Activated CD8-positive, alpha-beta T cell treated with anti-CD3 and anti-CD28 coated beads for 36 hours (primary cell): ENCODE data around the gene SEMA4C. TPM values are rescaled to one million over a fixed set of nuclear protein-coding genes. Genes with fewer than 3 reads are reported as not detected.

Experiments used
- ATAC-seq: fragments of 200-7000 bp; cut with Tn5 transposase; one replicate; pipeline ENCODE4 v1.10.0; 2021; ENCODE audit warnings: mild to moderate bottlenecking, moderate library complexity
- CTCF ChIA-PET: fragments of 350-600 bp; sonication (Branson Sonifier 250); formaldehyde crosslinking; loops from one replicate; lab custom pipeline; 2021; ENCODE audit warnings: antibody characterized with exemption; lab: Charles Lee
- POLR2A ChIA-PET: fragments of 350-600 bp; sonication (Branson Sonifier 250); formaldehyde crosslinking; loops from one replicate; lab custom pipeline; 2021; ENCODE audit warnings: antibody characterized with exemption; lab: Charles Lee
- DNase-seq: peaks from one replicate; pipeline ENCODE4 v3.0.0-alpha.2; 2020
- H3K27ac Mint-ChIP-seq: one replicate; pipeline ENCODE4 v1.8.0; 2021; ENCODE audit warnings: mild to moderate bottlenecking, mixed read lengths
- H3K27me3 Mint-ChIP-seq: one replicate; pipeline ENCODE4 v1.8.0; 2021; ENCODE audit warnings: mixed read lengths
- H3K36me3 Mint-ChIP-seq: one replicate; pipeline ENCODE4 v1.8.0; 2021; ENCODE audit warnings: low read depth, mixed read lengths
- H3K4me1 Mint-ChIP-seq: one replicate; pipeline ENCODE4 v1.8.0; 2021; ENCODE audit warnings: low read depth, mixed read lengths
- H3K4me3 Mint-ChIP-seq: one replicate; pipeline ENCODE4 v1.8.0; 2021; ENCODE audit warnings: mild to moderate bottlenecking, moderate library complexity, mixed read lengths
- H3K9me3 Mint-ChIP-seq: one replicate; pipeline ENCODE4 v1.8.0; 2021; ENCODE audit warnings: mixed read lengths
- intact Hi-C: fragments of 100-400 bp; cut with micrococcal nuclease; formaldehyde crosslinking; loops from one replicate; pipeline ENCODE4 v1.10.0; 2022
- total RNA-seq, 2 experiments: library from RNA; stranded (reverse); gene quantifications; one replicate each; pipeline ENCODE4 v1.2.3, GENCODE V29; 2021
- TF ChIP-seq, protein P1 (sequence below): fragments of 200-600 bp; IDR thresholded peaks from one replicate; pipeline ENCODE4 v1.8.0; 2022; ENCODE audit warnings: antibody characterized with exemption, mild to moderate bottlenecking

SEMA4C gene
- total RNA-seq, 2 experiments from 2014 or later, result 10.4 to 12.4 TPM

DNA sequence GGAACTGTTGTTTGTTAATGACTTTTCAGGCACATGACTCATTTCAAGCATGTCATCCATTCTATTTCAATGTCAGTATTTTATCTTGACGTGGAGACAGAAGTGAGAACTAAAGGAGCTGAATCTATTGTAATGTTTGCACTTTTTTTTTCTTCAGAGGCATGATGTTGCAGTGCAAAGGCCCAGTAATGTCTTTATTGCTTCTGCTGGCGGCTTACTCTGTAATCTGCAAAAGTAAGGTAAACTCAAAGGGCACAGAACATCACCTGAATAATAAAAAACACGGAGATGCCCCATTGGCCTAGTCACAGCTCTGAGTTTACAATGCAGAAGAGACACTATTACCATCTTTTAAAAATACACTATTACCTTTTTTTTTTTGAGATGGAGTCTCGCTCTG is 56.2 kb downstream of the SEMA4C start:
- no peaks in the 10 kb centered on the region for H3K9me3 Mint-ChIP-seq
- ATAC-seq (no peak), DNase-seq (no peak)
- TF ChIP-seq, protein P1, sequence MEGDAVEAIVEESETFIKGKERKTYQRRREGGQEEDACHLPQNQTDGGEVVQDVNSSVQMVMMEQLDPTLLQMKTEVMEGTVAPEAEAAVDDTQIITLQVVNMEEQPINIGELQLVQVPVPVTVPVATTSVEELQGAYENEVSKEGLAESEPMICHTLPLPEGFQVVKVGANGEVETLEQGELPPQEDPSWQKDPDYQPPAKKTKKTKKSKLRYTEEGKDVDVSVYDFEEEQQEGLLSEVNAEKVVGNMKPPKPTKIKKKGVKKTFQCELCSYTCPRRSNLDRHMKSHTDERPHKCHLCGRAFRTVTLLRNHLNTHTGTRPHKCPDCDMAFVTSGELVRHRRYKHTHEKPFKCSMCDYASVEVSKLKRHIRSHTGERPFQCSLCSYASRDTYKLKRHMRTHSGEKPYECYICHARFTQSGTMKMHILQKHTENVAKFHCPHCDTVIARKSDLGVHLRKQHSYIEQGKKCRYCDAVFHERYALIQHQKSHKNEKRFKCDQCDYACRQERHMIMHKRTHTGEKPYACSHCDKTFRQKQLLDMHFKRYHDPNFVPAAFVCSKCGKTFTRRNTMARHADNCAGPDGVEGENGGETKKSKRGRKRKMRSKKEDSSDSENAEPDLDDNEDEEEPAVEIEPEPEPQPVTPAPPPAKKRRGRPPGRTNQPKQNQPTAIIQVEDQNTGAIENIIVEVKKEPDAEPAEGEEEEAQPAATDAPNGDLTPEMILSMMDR, result no peak
- H3K4me3 Mint-ChIP-seq, result no peak overlapping the region
- H3K27ac Mint-ChIP-seq, result no peak overlapping the region
- ChIA-PET POLR2A (interaction anchor here (0.6 kb wide), 2 partner anchors 11 to 18 kb away, joined by 3 read pairs; no protein-coding TSS in a partner anchor), CTCF (interaction anchor here (0.9 to 3.3 kb wide), 3 partner anchors 13 to 53 kb away, joined by 3 to 16 read pairs (median 4); partner anchors contain the start of genes ANKRD39 and CNNM4)
- H3K4me1 Mint-ChIP-seq, result peaks cover 21% of the 10 kb centered on the region
- no peaks in the 10 kb centered on the region for H3K27me3 Mint-ChIP-seq
- intact Hi-C loops, result no loop called here
- H3K36me3 Mint-ChIP-seq, result peaks cover 10% of the 10 kb centered on the region

DNA sequence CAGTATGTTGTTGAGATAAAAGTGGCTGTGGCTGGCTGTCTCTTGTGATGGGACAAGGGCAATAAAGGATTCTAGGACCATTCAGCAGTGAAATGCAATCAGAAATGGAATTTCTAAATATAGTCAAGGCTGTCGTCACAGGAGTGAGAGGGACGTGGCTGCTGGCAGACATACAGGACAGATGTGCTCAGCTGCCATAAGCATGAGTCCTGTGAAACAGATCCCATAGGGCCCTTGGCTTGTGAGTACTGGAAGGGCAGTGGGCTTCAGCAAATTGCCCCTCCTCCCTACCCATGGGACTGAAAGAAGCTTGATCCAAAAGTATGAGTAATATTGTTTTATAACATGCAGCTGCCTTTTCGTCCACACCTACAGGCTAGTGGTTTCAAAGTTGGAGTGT is 58.0 kb downstream of the SEMA4C start:
- ChIA-PET POLR2A (no interaction called here), CTCF (interaction anchor here (3.3 kb wide), 1 partner anchor 11 kb away, joined by 16 read pairs; no protein-coding TSS in a partner anchor)
- Mint-ChIP-seq H3K27me3 (no peaks in the 10 kb centered on the region), H3K27ac (no peak overlapping the region), H3K4me3 (no peak overlapping the region), H3K9me3 (no peaks in the 10 kb centered on the region), H3K4me1 (peaks cover 14% of the 10 kb centered on the region), H3K36me3 (no peaks in the 10 kb centered on the region)
- ATAC-seq (no peak), DNase-seq (no peak)
- intact Hi-C loops, result no loop called here
- TF ChIP-seq, protein P1, result no peak

DNA sequence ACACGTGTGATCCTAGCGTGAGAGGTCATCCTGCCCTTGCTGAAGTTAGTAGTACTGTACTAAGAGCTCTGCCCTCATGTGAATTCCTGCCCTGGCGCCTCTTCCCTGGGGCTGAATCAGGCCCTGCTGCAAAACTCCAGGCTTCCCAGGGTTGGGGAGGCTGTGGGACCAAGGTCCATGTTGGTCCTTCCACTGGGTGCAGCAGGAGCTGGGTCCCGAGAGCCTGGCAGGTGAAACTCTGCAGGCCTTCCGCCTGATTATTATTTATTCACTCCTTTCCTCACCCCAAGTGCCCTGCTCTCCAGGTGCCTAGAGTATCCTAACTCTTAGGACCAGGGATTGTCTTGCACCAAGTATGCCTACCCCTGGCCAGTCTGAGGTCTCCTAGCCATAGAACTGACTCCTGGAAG is 59.1 kb downstream of the SEMA4C start:
- CTCF ChIA-PET, result interaction anchor here (1.7 kb wide), 1 partner anchor 10 kb away, joined by 7 read pairs; no protein-coding TSS in a partner anchor
- intact Hi-C loops, result no loop called here
- ATAC-seq, result no peak
- Mint-ChIP-seq H3K4me3 (no peak overlapping the region), H3K27ac (no peak overlapping the region), H3K4me1 (peaks cover 23% of the 10 kb centered on the region), H3K9me3 (no peaks in the 10 kb centered on the region), H3K27me3 (no peaks in the 10 kb centered on the region), H3K36me3 (no peaks in the 10 kb centered on the region)
- DNase-seq, result no peak
- POLR2A ChIA-PET, result no interaction called here
- TF ChIP-seq, protein P1, result no peak

DNA sequence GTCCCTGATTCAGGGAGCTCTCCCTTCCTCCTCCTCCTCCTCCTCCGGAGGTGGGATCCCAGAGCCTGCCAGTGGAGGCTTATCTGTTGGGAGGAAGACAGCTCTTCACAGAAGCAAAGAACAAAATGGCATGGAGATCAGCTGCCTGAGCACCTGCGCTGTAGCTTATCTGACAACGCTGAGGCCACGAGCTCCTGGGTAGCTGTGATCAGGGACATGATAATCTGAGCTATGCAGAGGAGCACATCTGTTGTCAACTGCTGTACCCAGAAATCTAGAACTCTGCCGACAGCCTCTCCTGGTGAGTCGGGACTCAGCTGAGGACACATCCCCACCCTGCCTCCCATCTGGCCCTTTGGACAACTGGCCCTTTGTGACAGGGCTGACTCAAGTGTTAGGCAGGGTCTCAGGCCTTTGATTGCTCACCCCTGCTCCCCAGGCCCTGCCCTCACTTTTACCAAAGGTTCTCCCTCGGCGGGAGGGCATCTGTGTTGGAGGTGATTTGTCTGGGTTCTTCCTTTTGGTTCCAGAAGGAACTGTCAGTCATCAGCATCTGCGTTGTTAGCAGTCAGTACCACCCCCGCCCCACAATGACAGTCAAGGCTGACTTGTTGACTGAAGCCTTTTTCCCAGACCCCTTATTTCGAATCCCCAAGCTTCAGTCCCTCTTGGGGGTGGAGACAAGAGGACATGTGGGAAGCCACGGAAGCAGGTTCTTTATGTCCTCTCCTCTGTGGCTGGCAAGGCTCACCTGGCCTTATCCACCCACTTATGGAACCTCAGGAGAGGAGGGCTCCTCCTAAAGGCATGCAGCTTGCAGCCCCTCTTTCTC is 59.7 kb downstream of the SEMA4C start:
- DNase-seq (no peak), ATAC-seq (no peak)
- TF ChIP-seq, protein P1, result no peak
- Mint-ChIP-seq H3K9me3 (no peaks in the 10 kb centered on the region), H3K27ac (no peak overlapping the region), H3K36me3 (no peaks in the 10 kb centered on the region), H3K4me3 (no peak overlapping the region), H3K4me1 (peaks cover 19% of the 10 kb centered on the region), H3K27me3 (no peaks in the 10 kb centered on the region)
- ChIA-PET CTCF (interaction anchor here (1.0 to 1.7 kb wide), 3 partner anchors 9 to 48 kb away, joined by 3 to 7 read pairs (median 4); partner anchors contain the start of gene ANKRD39), POLR2A (no interaction called here)
- intact Hi-C loops, result no loop called here

Other genes with a start within 250 kb of the SEMA4C start
- 10 to 100 TPM; 37.8 to 39.8 TPM for gene KANSL3, start 231.8 kb downstream of the SEMA4C start, total RNA-seq
- not detected for gene FER1L5, start 227.3 kb downstream of the SEMA4C start, total RNA-seq
- gene LMAN2L, start 130.0 kb downstream of the SEMA4C start, total RNA-seq, result 1 to 10 TPM; 4.4 to 6.1 TPM
- 1 to 10 TPM; 5.1 to 5.8 TPM for gene CNNM4, start 109.2 kb downstream of the SEMA4C start, total RNA-seq
- gene CNNM3, start 53.8 kb downstream of the SEMA4C start, total RNA-seq, result 10 to 100 TPM; 15.8 to 19.3 TPM
- 1 to 10 TPM; 5.3 to 5.7 TPM for gene ANKRD23, start 26.1 kb downstream of the SEMA4C start, total RNA-seq
- 10 to 100 TPM; 22.6 TPM for gene ANKRD39, start 12.1 kb downstream of the SEMA4C start, total RNA-seq
- under 1 TPM; 0.72 to 0.77 TPM for gene FAM178B, start 116.5 kb upstream of the SEMA4C start, total RNA-seq
- 10 to 100 TPM; 29.2 to 31.9 TPM for gene FAHD2B, start 224.8 kb upstream of the SEMA4C start, total RNA-seq
- gene ANKRD36, start 243.1 kb upstream of the SEMA4C start, total RNA-seq, result 10 to 100 TPM; 27.0 to 27.3 TPM